NCI-H526 (cell line): Measurements from ENCODE around the gene ELAVL2.

Experiments
- DNase-seq, 2 experiments: peaks; one replicate each; lab custom pipeline; 2025; lab: John Stamatoyannopoulos, UW

Gene ELAVL2

GRCh38 chr9:23821375-23822181 is 4.5 kb downstream of the ELAVL2 start:
- peak; percentile 45 to 88 for DNase-seq

GRCh38 chr9:23820451-23821374 is 5.3 kb downstream of the ELAVL2 start:
- DNase-seq: peak; percentile 42 to 79

- DNase-seq: no peak
Observed at GRCh38 chr9:23819403-23819802, 6.6 kb downstream of the ELAVL2 start.

GRCh38 chr9:23814243-23814642 is 11.8 kb downstream of the ELAVL2 start:
- DNase-seq: no peak

GRCh38 chr9:23812673-23813072 is 13.4 kb downstream of the ELAVL2 start:
- no peak for DNase-seq

- no peak for DNase-seq
Observed at GRCh38 chr9:23811633-23812032, 14.4 kb downstream of the ELAVL2 start.

GRCh38 chr9:23803216-23803615 is 22.8 kb downstream of the ELAVL2 start:
- no peak for DNase-seq

- no peak for DNase-seq
Observed at GRCh38 chr9:23801523-23801922, 24.5 kb downstream of the ELAVL2 start.

- no peak for DNase-seq
Observed at GRCh38 chr9:23799521-23799920, 26.5 kb downstream of the ELAVL2 start.

GRCh38 chr9:23798325-23798724 is 27.7 kb downstream of the ELAVL2 start:
- no peak for DNase-seq

- no peak for DNase-seq
Observed at GRCh38 chr9:23796209-23796608, 29.8 kb downstream of the ELAVL2 start.

- no peak for DNase-seq
Observed at GRCh38 chr9:23790351-23791260, 35.4 kb downstream of the ELAVL2 start.

- DNase-seq: no peak
Observed at GRCh38 chr9:23789529-23790254, 36.3 kb downstream of the ELAVL2 start.

- DNase-seq: no peak
Observed at GRCh38 chr9:23784962-23785361, 41.1 kb downstream of the ELAVL2 start.

- peak in 1 of 2 experiments; percentile 54 for DNase-seq
Observed at GRCh38 chr9:23783509-23783908, 42.5 kb downstream of the ELAVL2 start.

GRCh38 chr9:23779220-23779619 is 46.8 kb downstream of the ELAVL2 start:
- DNase-seq: peak in 1 of 2 experiments; percentile 1

- no peak for DNase-seq
Observed at GRCh38 chr9:23777328-23777727, 48.7 kb downstream of the ELAVL2 start.

- no peak for DNase-seq
Observed at GRCh38 chr9:23775549-23775948, 50.5 kb downstream of the ELAVL2 start.

- DNase-seq: no peak
Observed at GRCh38 chr9:23774266-23774665, 51.8 kb downstream of the ELAVL2 start.

GRCh38 chr9:23772385-23772783 is 53.7 kb downstream of the ELAVL2 start:
- DNase-seq: no peak

GRCh38 chr9:23771746-23772384 is 54.2 kb downstream of the ELAVL2 start:
- DNase-seq: no peak
